ENCODE measurements around the gene NME5. TPM values are rescaled to one million over a fixed set of nuclear protein-coding genes. Genes with fewer than 3 reads are reported as not detected.

NME5 gene
- total and polyA plus RNA-seq, 2 of the 13 experiments (the other 11 are each of a cell fraction or from before 2014, with no cell fraction given): 0.18 TPM; not detected in 1

- DNase-seq (ENCODE audit: low spot score): no peak
- no peaks in the 10 kb centered on the region for H3K27me3 ChIP-seq (ENCODE audit: control insufficient read depth in 1 of 2, insufficient read depth in 2 of 2, low read length in 2 of 2)
- no peaks in the 10 kb centered on the region for H3K9me3 ChIP-seq (ENCODE audit: low read length)
- H3K79me2 ChIP-seq (ENCODE audit: insufficient read depth, low read length): no peaks in the 10 kb centered on the region
- H3K36me3 ChIP-seq (replicated peaks in 1 of 2; ENCODE audit: control insufficient read depth in 1 of 2, insufficient read depth in 2 of 2, low read length in 2 of 2): no peaks in the 10 kb centered on the region
- TF ChIP-seq AHR (CRISPR knock-in tag; IDR thresholded peaks at IDR 0.05): no peak
- no peak for TF ChIP-seq TBP (CRISPR knock-in tag; IDR thresholded peaks at IDR 0.05)
- TF ChIP-seq ZKSCAN5 (CRISPR knock-in tag; IDR thresholded peaks at IDR 0.05): no peak
- TF ChIP-seq TRAFD1 (CRISPR knock-in tag; IDR thresholded peaks at IDR 0.05; ENCODE audit: borderline replicate concordance): no peak
- TF ChIP-seq TEAD2 (CRISPR knock-in tag; IDR thresholded peaks at IDR 0.05): no peak
- no peak for FAIRE-seq
- H3K4me1 ChIP-seq (ENCODE audit: insufficient read depth, low read length): no peaks in the 10 kb centered on the region
- POLR2A ChIA-PET: no interaction called here
- no peak for ATAC-seq
- intact Hi-C loops (cut with micrococcal nuclease; ENCODE audit: unreplicated experiment) (no loop called here), in situ Hi-C loops (cut with HindIII; ENCODE audit: extremely low pct_ligation_motif_present, low pct_unique_long_range_greater_than_20kb) (no loop called here)
- H3K27ac ChIP-seq (ENCODE audit: extremely low read length, insufficient read depth, low read length): no peak overlapping the region
- H3K4me2 ChIP-seq (ENCODE audit: low read depth, low read length): no peak overlapping the region
- CTCF ChIA-PET (ENCODE audit: low intra/inter-chr PET ratio, low total read pairs): no interaction called here
- no peak overlapping the region for H3K4me3 ChIP-seq (replicated peaks in 1 of 3; ENCODE audit: insufficient read depth in 1 of 3, low read depth in 2 of 3, low read length in 3 of 3)
- no peak overlapping the region for H3K9ac ChIP-seq (ENCODE audit: insufficient read depth, low read depth, low read length)
- H4K20me1 ChIP-seq (ENCODE audit: insufficient read depth, low read length): no peaks in the 10 kb centered on the region
- no TSS peak for BruUV-seq (replicated peaks)
- 27% methylated on average over 3 of the region's 3 CpGs for WGBS (ENCODE audit: low lambda C conversion rate)
- H2AFZ ChIP-seq (ENCODE audit: low read length): no peak overlapping the region
Measured at GRCh38 chr5:138149530-138149929, 10.3 kb upstream of the NME5 start.

GRCh38 chr5:138148811-138149210, 9.6 kb upstream of the NME5 start:
- no peaks in the 10 kb centered on the region for H3K79me2 ChIP-seq (ENCODE audit: insufficient read depth, low read length)
- ChIA-PET CTCF (ENCODE audit: low intra/inter-chr PET ratio, low total read pairs) (no interaction called here), POLR2A (no interaction called here)
- no peaks in the 10 kb centered on the region for H3K4me1 ChIP-seq (ENCODE audit: insufficient read depth, low read length)
- no peak overlapping the region for H3K4me2 ChIP-seq (ENCODE audit: low read depth, low read length)
- no TSS peak for BruUV-seq (replicated peaks)
- H4K20me1 ChIP-seq (ENCODE audit: insufficient read depth, low read length): no peaks in the 10 kb centered on the region
- no peaks in the 10 kb centered on the region for H3K27me3 ChIP-seq (ENCODE audit: control insufficient read depth in 1 of 2, insufficient read depth in 2 of 2, low read length in 2 of 2)
- no peak overlapping the region for H3K27ac ChIP-seq (ENCODE audit: extremely low read length, insufficient read depth, low read length)
- H3K9me3 ChIP-seq (ENCODE audit: low read length): no peaks in the 10 kb centered on the region
- DNase-seq (ENCODE audit: low spot score) (no peak), ATAC-seq (no peak), FAIRE-seq (no peak)
- no peak overlapping the region for H3K4me3 ChIP-seq (replicated peaks in 1 of 3; ENCODE audit: insufficient read depth in 1 of 3, low read depth in 2 of 3, low read length in 3 of 3)
- no peaks in the 10 kb centered on the region for H3K36me3 ChIP-seq (replicated peaks in 1 of 2; ENCODE audit: control insufficient read depth in 1 of 2, insufficient read depth in 2 of 2, low read length in 2 of 2)
- intact Hi-C loops (cut with micrococcal nuclease; ENCODE audit: unreplicated experiment): no loop called here
- no peak overlapping the region for H2AFZ ChIP-seq (ENCODE audit: low read length)
- in situ Hi-C loops (cut with HindIII; ENCODE audit: extremely low pct_ligation_motif_present, low pct_unique_long_range_greater_than_20kb): no loop called here
- 43% methylated on average over 1 of the region's 1 CpG for WGBS (ENCODE audit: low lambda C conversion rate)
- H3K9ac ChIP-seq (ENCODE audit: insufficient read depth, low read depth, low read length): no peak overlapping the region
- no peak for TF ChIP-seq ZNF773 (CRISPR knock-in tag; IDR thresholded peaks at IDR 0.05; ENCODE audit: borderline replicate concordance)
- TF ChIP-seq ZNF44 (CRISPR knock-in tag; IDR thresholded peaks at IDR 0.05): no peak
- TF ChIP-seq ELK4 (CRISPR knock-in tag; IDR thresholded peaks at IDR 0.05; ENCODE audit: borderline replicate concordance): no peak
- TF ChIP-seq, protein P1, sequence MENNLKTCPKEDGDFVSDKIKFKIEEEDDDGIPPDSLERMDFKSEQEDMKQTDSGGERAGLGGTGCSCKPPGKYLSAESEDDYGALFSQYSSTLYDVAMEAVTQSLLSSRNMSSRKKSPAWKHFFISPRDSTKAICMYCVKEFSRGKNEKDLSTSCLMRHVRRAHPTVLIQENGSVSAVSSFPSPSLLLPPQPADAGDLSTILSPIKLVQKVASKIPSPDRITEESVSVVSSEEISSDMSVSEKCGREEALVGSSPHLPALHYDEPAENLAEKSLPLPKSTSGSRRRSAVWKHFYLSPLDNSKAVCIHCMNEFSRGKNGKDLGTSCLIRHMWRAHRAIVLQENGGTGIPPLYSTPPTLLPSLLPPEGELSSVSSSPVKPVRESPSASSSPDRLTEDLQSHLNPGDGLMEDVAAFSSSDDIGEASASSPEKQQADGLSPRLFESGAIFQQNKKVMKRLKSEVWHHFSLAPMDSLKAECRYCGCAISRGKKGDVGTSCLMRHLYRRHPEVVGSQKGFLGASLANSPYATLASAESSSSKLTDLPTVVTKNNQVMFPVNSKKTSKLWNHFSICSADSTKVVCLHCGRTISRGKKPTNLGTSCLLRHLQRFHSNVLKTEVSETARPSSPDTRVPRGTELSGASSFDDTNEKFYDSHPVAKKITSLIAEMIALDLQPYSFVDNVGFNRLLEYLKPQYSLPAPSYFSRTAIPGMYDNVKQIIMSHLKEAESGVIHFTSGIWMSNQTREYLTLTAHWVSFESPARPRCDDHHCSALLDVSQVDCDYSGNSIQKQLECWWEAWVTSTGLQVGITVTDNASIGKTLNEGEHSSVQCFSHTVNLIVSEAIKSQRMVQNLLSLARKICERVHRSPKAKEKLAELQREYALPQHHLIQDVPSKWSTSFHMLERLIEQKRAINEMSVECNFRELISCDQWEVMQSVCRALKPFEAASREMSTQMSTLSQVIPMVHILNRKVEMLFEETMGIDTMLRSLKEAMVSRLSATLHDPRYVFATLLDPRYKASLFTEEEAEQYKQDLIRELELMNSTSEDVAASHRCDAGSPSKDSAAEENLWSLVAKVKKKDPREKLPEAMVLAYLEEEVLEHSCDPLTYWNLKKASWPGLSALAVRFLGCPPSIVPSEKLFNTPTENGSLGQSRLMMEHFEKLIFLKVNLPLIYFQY (CRISPR knock-in tag; IDR thresholded peaks at IDR 0.05; ENCODE audit: borderline replicate concordance): no peak
- TF ChIP-seq ZNF557 (CRISPR knock-in tag; IDR thresholded peaks at IDR 0.05): no peak
